Measurements from ENCODE around the gene OTP.

GRCh38 chr5:77599679-77600078 is 38.8 kb downstream of the OTP start:
- TF ChIP-seq, protein P1, sequence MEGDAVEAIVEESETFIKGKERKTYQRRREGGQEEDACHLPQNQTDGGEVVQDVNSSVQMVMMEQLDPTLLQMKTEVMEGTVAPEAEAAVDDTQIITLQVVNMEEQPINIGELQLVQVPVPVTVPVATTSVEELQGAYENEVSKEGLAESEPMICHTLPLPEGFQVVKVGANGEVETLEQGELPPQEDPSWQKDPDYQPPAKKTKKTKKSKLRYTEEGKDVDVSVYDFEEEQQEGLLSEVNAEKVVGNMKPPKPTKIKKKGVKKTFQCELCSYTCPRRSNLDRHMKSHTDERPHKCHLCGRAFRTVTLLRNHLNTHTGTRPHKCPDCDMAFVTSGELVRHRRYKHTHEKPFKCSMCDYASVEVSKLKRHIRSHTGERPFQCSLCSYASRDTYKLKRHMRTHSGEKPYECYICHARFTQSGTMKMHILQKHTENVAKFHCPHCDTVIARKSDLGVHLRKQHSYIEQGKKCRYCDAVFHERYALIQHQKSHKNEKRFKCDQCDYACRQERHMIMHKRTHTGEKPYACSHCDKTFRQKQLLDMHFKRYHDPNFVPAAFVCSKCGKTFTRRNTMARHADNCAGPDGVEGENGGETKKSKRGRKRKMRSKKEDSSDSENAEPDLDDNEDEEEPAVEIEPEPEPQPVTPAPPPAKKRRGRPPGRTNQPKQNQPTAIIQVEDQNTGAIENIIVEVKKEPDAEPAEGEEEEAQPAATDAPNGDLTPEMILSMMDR (IDR thresholded peaks at IDR 0.05) = no peak
- TF ChIP-seq POLR2AphosphoS5 (IDR thresholded peaks at IDR 0.05; ENCODE audit: low read depth, low read length) = no peak
